Lung (tissue), 12 donors: ENCODE results near the gene PLXND1. TPM values are rescaled to one million over a fixed set of nuclear protein-coding genes. Genes with fewer than 3 reads are reported as not detected.

Source experiments
- ATAC-seq: fragments of 200-7000 bp; cut with Tn5 transposase; one replicate; pipeline ENCODE4 v1.9.1; 2020; ENCODE audit warnings: moderate number of reproducible peaks; ENCODE audit not compliant: insufficient read depth, low FRiP score
- DNase-seq, 3 donors: peaks; one replicate each; pipeline ENCODE4 v3.0.0-alpha.2; 2013 to 2017
- H3K27ac ChIP-seq, 2 donors: one replicate each; pipeline ENCODE4 v1.5.1; 2013; ENCODE audit warnings: mild to moderate bottlenecking in 2 of 2, moderate library complexity in 2 of 2, control low read depth in 1 of 2, inconsistent platforms in 1 of 2, low read depth in 1 of 2, low read length in 1 of 2
- H3K27me3 ChIP-seq, 3 donors: one replicate each; pipeline ENCODE4 v1.5.1; 2013; ENCODE audit warnings: low read length in 2 of 3; ENCODE audit not compliant: control insufficient read depth in 3 of 3, insufficient read depth in 3 of 3
- H3K36me3 ChIP-seq, 4 donors: one replicate each; pipeline ENCODE4 v1.5.1; 2013; ENCODE audit warnings: low read length in 4 of 4, mild to moderate bottlenecking in 1 of 4, moderate library complexity in 1 of 4; ENCODE audit not compliant: control insufficient read depth in 4 of 4, insufficient read depth in 4 of 4
- H3K4me1 ChIP-seq, 5 donors: one replicate each; pipeline ENCODE4 v1.5.1; 2013; ENCODE audit warnings: low read length in 5 of 5, mild to moderate bottlenecking in 2 of 5, moderate library complexity in 1 of 5; ENCODE audit not compliant: control insufficient read depth in 5 of 5, insufficient read depth in 5 of 5
- H3K4me3 ChIP-seq: one replicate; pipeline ENCODE4 v1.5.1; 2013; ENCODE audit warnings: mild to moderate bottlenecking, control low read depth, moderate library complexity
- H3K9ac ChIP-seq, 2 donors: one replicate each; pipeline ENCODE4 v1.5.1; 2013; ENCODE audit warnings: low read length in 2 of 2, control low read depth in 1 of 2; ENCODE audit not compliant: insufficient read depth in 1 of 2
- H3K9me3 ChIP-seq, 4 donors: one replicate each; pipeline ENCODE4 v1.5.1; 2013; ENCODE audit warnings: low read length in 3 of 4, mild to moderate bottlenecking in 1 of 4, moderate library complexity in 1 of 4; ENCODE audit not compliant: control insufficient read depth in 4 of 4, insufficient read depth in 3 of 4
- WGBS, 2 donors: extraction: QIAGEN DNeasy Blood & Tissue Kit; methylation state at CpG; one replicate each; pipeline ENCODE4 v1.1.7; 2013; 5-methylcytosine and 5-hydroxymethylcytosine counted together
- polyA plus RNA-seq, 2 donors: library from polyadenylated mRNA; stranded (reverse); fragments of 200-250 nt; gene quantifications; one replicate each; pipeline ENCODE4 v1.2.1, GENCODE V29; 2013
- total RNA-seq, 2 donors: library from RNA; depleted of rRNA in 1 of 2; stranded (reverse); fragments of >200 nt in 1 of 2; gene quantifications; one replicate each; pipeline ENCODE4 v1.2.1, GENCODE V29; 2014 to 2021
- TF ChIP-seq, protein P1 (sequence below): IDR thresholded peaks from 2 replicates; pipeline ENCODE4 v1.5.1; 2012; ENCODE audit warnings: mild to moderate bottlenecking; ENCODE audit errors: control extremely low read depth, extremely low read depth
- donor health status: control.
- donor health status: control.
- donor health status: Bipolar disorder and iron deficiency.
- donor health status: healthy.
- donor health status: DM: yes; HTN: yes; CAD: no.

The PLXND1 gene
- total and polyA plus RNA-seq, 4 donors = 128 to 233 (median 180) TPM

DNA sequence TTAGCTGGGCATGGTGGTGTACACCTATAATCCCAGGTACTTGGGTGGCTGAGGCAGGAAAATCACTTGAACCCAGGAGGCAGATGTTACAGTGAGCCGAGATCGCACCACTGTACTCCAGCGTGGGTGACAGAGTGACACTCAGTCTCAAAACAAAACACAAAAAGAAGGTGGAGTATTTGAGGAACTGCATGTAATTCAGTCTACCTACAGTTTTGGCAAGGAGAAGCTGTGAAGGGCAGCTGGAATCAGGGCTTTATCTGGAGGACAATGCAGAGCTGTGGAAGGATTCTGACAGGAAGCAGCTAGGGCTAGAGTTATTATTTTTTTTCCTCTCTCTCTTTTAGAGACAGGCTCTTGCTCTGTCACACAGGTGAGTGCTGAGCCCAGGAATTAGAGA is 56.7 kb downstream of the PLXND1 start:
- 55 to 86% methylated on average over 3 of the region's 3 CpGs for WGBS, 2 donors

DNA sequence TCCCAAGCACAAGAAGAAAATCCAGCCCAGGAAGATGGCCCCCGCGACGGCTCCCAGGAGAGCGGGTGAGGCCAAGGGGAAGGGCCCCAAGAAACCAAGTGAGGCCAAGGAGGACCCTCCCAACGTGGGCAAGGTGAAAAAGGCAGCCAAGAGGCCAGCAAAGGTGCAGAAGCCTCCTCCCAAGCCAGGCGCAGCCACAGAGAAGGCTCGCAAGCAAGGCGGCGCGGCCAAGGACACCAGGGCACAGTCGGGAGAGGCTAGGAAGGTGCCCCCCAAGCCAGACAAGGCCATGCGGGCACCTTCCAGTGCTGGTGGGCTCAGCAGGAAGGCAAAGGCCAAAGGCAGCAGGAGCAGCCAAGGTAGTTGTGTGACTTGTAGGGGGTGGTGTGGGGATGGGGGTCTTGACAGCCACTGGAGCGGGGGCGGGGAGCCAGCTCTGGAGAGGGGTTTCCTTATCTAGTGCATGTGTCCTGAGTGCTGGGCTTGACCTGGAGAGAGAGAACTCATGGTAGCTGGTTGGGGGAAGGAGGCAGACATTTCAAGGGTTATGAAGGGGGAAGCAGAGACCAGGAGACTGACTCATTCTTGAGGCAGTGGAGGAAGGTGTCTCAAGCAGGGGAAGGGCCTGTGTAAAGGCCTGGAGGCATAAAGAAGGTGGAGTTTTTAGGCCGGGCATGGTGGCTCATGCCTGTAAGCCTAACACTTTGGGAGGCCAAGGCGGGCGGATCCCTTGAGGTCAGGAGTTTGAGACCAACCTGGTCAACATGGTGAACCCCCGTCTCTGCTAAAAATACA is 57.3 kb downstream of the PLXND1 start:
- Histone ChIP-seq H3K9me3 (no peaks in the 10 kb centered on the region), H3K4me1 (peaks cover 0 to 15% (median 3%) of the 10 kb centered on the region in 5 donors), H3K27ac (no peak overlapping the region), H3K9ac (no peak overlapping the region), H3K27me3 (no peaks in the 10 kb centered on the region), H3K36me3 (no peaks in the 10 kb centered on the region), H3K4me3 (no peak overlapping the region)
- no peak for ATAC-seq
- DNase-seq = no peak
- TF ChIP-seq, protein P1, sequence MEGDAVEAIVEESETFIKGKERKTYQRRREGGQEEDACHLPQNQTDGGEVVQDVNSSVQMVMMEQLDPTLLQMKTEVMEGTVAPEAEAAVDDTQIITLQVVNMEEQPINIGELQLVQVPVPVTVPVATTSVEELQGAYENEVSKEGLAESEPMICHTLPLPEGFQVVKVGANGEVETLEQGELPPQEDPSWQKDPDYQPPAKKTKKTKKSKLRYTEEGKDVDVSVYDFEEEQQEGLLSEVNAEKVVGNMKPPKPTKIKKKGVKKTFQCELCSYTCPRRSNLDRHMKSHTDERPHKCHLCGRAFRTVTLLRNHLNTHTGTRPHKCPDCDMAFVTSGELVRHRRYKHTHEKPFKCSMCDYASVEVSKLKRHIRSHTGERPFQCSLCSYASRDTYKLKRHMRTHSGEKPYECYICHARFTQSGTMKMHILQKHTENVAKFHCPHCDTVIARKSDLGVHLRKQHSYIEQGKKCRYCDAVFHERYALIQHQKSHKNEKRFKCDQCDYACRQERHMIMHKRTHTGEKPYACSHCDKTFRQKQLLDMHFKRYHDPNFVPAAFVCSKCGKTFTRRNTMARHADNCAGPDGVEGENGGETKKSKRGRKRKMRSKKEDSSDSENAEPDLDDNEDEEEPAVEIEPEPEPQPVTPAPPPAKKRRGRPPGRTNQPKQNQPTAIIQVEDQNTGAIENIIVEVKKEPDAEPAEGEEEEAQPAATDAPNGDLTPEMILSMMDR = no peak
- 92 to 93% methylated on average over 18 of the region's 18 CpGs for WGBS, 2 donors

More for the DNA sequence above, 56.7 kb downstream of the PLXND1 start:
- no peak overlapping the region for H3K27ac ChIP-seq
- H3K36me3 ChIP-seq = no peaks in the 10 kb centered on the region
- no peaks in the 10 kb centered on the region for H3K27me3 ChIP-seq
- no peak overlapping the region for H3K4me3 ChIP-seq
- no peak overlapping the region for H3K9ac ChIP-seq
- DNase-seq (no peak), ATAC-seq (no peak)
- peaks cover 0 to 21% (median 4%) of the 10 kb centered on the region in 5 donors for H3K4me1 ChIP-seq
- H3K9me3 ChIP-seq = no peaks in the 10 kb centered on the region
- TF ChIP-seq, protein P1 = no peak

DNA sequence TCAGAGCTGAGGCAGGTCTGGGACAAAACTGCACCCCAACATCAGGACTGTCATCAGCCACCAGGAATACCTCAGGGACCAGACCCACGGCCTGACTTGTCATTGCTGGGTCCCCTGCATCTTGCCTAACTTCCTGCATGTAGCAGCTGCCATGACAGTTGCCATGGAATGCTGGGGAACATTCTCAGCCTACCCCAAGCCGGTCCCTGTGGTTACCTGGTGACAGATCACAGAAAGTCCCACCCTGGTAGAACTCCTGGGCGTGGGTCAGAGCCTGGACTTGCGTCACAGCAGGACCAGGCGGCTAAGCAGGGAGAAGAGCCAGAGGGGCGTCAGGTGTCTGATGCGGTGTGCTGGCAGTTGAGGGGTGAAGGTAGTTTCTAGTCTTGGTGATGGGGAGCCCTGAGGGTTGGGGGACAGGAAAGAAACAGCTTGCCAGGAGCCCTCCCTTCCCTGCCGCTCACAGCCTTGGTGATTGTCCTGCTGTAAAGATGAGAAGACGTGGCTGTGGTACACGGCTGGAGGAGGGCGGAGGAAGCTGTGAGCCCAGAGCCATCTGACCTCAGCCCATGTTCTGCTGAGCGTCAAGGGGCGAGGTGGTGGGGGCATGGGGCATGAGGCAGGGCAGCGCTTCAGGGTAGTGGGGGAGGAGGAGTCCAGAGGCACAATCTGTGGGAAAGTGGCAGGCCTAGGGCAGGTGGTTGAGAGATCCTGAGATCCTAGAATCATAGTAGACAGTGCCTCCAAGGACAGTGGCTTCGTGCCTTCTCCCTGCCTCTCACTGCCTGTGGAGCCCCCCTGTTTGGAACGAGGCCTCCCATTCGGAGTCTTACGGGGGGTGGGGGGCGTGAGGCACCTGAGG is 58.1 kb downstream of the PLXND1 start:
- H3K36me3 ChIP-seq = no peaks in the 10 kb centered on the region
- DNase-seq (no peak), ATAC-seq (no peak)
- H3K9ac ChIP-seq = no peak overlapping the region
- H3K4me3 ChIP-seq = no peak overlapping the region
- 74 to 89% methylated on average over 19 of the region's 19 CpGs for WGBS, 2 donors
- TF ChIP-seq, protein P1 = no peak
- no peaks in the 10 kb centered on the region for H3K9me3 ChIP-seq
- H3K27ac ChIP-seq = no peak overlapping the region
- no peaks in the 10 kb centered on the region for H3K27me3 ChIP-seq
- peaks cover 0 to 7% (median 3%) of the 10 kb centered on the region in 5 donors for H3K4me1 ChIP-seq
